Epithelial cell of esophagus (primary cell): ENCODE measurements around the gene PJA1.
A peak's percentile ranks its signal among the peaks of the same experiment; 100 is the strongest.

ENCODE experiments used
- DNase-seq: peaks from one replicate; pipeline ENCODE4 v3.0.0; 2010; ENCODE audit warnings: low read depth
- H3K4me3 ChIP-seq: 2 replicates; pipeline ENCODE4 v1.5.1; 2011; ENCODE audit warnings: mild to moderate bottlenecking, low read length, control low read depth
- TF ChIP-seq, protein P1 (sequence below): IDR thresholded peaks from 2 replicates; pipeline ENCODE4 v1.5.1; 2011; ENCODE audit warnings: low read depth, mild to moderate bottlenecking, low read length, control low read depth, inconsistent platforms; ENCODE audit not compliant: insufficient read depth; ENCODE audit errors: missing control alignments

The PJA1 gene

GRCh38 chrX:69120476-69120875 lies 44.8 kb downstream of the PJA1 start:
- TF ChIP-seq, protein P1, sequence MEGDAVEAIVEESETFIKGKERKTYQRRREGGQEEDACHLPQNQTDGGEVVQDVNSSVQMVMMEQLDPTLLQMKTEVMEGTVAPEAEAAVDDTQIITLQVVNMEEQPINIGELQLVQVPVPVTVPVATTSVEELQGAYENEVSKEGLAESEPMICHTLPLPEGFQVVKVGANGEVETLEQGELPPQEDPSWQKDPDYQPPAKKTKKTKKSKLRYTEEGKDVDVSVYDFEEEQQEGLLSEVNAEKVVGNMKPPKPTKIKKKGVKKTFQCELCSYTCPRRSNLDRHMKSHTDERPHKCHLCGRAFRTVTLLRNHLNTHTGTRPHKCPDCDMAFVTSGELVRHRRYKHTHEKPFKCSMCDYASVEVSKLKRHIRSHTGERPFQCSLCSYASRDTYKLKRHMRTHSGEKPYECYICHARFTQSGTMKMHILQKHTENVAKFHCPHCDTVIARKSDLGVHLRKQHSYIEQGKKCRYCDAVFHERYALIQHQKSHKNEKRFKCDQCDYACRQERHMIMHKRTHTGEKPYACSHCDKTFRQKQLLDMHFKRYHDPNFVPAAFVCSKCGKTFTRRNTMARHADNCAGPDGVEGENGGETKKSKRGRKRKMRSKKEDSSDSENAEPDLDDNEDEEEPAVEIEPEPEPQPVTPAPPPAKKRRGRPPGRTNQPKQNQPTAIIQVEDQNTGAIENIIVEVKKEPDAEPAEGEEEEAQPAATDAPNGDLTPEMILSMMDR = no peak
- no peak overlapping the region for H3K4me3 ChIP-seq
- peak; percentile 21 for DNase-seq

DNA sequence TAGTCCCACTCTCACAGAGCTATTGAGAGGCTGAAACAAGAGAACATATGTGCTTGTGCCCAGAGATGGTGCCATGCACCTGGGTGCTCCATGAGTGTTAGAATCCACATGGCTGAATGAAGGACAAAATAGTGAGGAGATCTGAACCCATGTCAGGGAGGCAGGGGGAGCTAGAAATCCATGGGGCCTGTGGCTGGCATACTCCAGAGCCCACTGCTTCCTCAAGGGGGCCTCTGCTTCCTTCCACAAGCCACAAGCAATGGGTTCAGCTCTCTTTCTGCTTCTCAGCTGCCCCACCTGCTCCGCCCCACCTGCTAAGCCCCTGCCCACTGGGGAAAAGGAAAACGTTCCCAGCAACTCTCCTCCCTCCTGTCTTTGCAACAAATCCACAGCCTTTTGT lies 46.1 kb downstream of the PJA1 start:
- DNase-seq = no peak
- TF ChIP-seq, protein P1 = no peak
- H3K4me3 ChIP-seq = no peak overlapping the region

DNA sequence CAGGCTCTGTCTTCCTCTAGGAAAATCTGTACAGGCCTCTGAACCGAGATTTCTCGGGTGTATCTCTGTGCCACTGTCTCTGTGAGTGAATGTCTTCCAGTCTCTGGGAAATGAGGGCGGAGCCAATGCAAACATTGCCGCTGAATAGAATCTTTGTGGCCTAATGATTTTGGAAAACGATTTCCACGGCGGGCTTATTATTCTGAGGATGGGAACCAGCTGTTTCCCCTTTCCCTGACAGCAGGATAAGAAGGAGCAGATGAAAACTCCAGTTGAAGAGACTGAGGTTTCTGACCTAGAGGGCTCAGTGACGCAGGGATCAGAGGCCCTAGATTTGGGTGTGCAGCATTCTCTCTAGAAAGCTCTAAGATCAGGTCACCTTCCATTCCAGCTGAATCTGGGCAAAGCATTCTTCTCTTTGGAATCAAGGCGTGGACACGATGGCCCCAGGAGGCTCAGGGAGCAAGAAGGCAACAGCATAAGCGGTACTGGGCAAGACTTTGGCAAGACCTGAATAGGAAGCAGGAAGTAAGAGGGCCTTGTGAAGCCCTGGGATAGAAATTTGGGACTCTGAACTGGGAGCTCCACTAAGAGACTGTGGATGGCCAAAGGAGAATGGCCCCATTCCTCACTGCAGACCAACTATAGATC lies 47.3 kb downstream of the PJA1 start:
- H3K4me3 ChIP-seq = no peak overlapping the region
- TF ChIP-seq, protein P1 = no peak
- DNase-seq = no peak

DNA sequence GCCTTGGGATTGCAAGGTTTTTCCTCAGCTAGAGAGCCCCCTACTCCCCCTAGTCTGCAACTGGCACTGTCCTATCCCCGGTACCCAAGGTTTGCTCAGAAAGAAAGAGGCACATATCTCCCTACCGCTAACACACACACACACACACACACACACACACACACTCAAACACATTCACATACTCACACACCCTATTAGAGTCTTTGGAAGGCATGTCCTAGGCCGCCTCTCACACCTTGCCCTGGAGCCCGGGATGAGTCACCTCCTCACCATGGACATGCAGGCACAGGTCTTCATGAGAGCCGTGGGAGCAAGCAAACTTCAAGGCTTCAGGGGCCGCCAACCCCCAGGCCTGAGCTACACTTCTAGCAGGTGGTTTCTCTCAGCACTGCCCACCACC lies 49.2 kb downstream of the PJA1 start:
- TF ChIP-seq, protein P1 = no peak
- H3K4me3 ChIP-seq = no peak overlapping the region
- DNase-seq = peak; percentile 97

- TF ChIP-seq, protein P1 = no peak
- no peak overlapping the region for H3K4me3 ChIP-seq
- DNase-seq = no peak
Observed at GRCh38 chrX:69113723-69114122, 51.5 kb downstream of the PJA1 start.
